IPS DF 6.9 (cell line): ENCODE results near the gene KATNB1.

Experiments used
- DNase-seq: peaks from one replicate; pipeline ENCODE4 v3.0.0-alpha.2; 2013; ENCODE audit warnings: low read depth, low spot score
- H3K27ac ChIP-seq: one replicate; pipeline ENCODE4 v1.5.1; 2013; ENCODE audit warnings: low read length, control low read depth
- H3K27me3 ChIP-seq: 2 replicates; pipeline ENCODE4 v1.6.1; 2013; ENCODE audit warnings: mild to moderate bottlenecking, low read length; ENCODE audit not compliant: control insufficient read depth, insufficient read depth
- H3K36me3 ChIP-seq: 2 replicates; pipeline ENCODE4 v1.6.1; 2013; ENCODE audit warnings: low read length; ENCODE audit not compliant: control insufficient read depth, insufficient read depth
- H3K4me1 ChIP-seq: 2 replicates; pipeline ENCODE4 v1.6.1; 2013; ENCODE audit warnings: low read length; ENCODE audit not compliant: control insufficient read depth, insufficient read depth
- H3K4me3 ChIP-seq: 2 replicates; pipeline ENCODE4 v1.5.1; 2013; ENCODE audit warnings: mild to moderate bottlenecking, low read length
- H3K9me3 ChIP-seq: 2 replicates; pipeline ENCODE4 v1.6.1; 2013; ENCODE audit warnings: low read length, inconsistent platforms; ENCODE audit not compliant: control insufficient read depth, insufficient read depth
- WGBS: extraction: QIAGEN DNeasy Blood & Tissue Kit; methylation state at CpG from one replicate; pipeline ENCODE4 v1.1.7; 2013; ENCODE audit warnings: mixed read lengths, missing lambda C conversion rate; ENCODE audit not compliant: insufficient read length, insufficient coverage; 5-methylcytosine and 5-hydroxymethylcytosine counted together

KATNB1 gene

DNA sequence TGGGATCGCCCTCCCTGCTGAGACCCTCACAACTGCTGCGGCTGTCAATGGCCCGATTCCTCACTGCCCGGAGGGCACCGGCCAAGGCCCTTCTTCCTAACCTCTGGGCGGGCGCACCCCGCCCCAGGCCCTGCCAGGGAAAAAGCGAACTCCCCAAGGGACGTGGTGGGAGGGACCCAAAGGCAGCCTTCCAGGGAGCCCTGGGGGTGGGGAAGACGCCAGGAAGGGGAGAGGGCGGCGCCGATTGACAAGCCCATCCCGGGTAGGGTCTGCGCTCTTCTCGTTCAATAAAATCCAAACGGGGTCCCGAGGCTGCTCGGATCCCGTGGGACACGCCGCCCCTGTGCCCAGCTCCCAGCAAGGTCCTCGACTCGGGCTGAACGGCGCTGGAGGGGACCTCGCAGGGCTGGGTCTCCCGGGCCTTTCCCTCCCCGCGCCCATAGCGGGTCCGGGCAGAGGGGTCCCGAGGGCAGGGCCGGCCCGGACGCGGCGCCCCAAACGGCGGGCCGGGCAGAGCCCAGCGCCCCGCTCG, 66.3 kb downstream of the KATNB1 start:
- DNase-seq = no peak
- Histone ChIP-seq H3K36me3 (no peaks in the 10 kb centered on the region), H3K27ac (no peak overlapping the region), H3K4me1 (peaks cover 18% of the 10 kb centered on the region), H3K4me3 (peak overlapping the region; percentile 28; the same call in 1 of the 2 replicates), H3K9me3 (no peaks in the 10 kb centered on the region), H3K27me3 (no peaks in the 10 kb centered on the region)
- no CpG with 5 or more reads among the region's 45 CpGs for WGBS

DNA sequence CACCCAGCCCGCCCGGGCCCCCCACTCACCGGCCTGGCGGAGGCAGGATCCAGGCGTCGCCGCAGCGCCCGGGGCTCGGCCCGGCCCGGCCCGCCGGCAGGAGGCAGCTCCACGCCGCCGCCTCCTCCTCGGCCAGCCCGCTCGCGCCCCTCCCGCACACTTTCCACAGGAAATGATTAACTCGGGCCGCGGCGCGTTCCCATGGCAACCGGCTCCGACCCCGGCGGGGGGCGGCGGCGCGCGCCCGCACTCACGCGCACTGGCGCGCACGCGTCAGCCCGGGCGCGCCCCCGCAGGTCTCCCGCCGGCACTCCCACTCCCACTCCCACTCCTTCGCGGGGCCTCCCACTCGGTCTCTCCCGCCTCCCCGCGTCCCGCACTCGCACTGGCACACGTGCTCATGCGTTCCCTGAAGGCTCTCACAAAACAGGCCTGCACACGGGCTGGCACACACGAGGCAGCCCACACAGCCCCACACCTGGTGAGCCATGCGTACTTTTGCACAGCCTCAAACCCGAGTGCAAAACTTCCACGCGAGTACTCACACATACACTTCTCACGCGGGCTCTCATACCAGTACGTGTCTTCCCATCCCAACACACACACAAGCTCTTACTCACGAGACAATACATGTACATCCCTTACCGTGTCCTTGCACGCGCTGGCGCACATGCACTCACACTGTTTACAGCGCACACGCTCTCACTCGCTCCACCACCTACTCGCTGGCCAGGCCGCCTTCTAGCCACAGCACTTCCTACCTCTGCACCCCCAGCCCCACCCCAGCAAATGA, 67.0 kb downstream of the KATNB1 start, which contains the start of gene KIFC3:
Gene KIFC3 (minus strand): TSS at position 151 of the 793 bp plus-strand sequence. CDS start 4,248 bp downstream, outside the sequence.
- no peak within 1 kb of the TSS for H3K27ac ChIP-seq

DNA sequence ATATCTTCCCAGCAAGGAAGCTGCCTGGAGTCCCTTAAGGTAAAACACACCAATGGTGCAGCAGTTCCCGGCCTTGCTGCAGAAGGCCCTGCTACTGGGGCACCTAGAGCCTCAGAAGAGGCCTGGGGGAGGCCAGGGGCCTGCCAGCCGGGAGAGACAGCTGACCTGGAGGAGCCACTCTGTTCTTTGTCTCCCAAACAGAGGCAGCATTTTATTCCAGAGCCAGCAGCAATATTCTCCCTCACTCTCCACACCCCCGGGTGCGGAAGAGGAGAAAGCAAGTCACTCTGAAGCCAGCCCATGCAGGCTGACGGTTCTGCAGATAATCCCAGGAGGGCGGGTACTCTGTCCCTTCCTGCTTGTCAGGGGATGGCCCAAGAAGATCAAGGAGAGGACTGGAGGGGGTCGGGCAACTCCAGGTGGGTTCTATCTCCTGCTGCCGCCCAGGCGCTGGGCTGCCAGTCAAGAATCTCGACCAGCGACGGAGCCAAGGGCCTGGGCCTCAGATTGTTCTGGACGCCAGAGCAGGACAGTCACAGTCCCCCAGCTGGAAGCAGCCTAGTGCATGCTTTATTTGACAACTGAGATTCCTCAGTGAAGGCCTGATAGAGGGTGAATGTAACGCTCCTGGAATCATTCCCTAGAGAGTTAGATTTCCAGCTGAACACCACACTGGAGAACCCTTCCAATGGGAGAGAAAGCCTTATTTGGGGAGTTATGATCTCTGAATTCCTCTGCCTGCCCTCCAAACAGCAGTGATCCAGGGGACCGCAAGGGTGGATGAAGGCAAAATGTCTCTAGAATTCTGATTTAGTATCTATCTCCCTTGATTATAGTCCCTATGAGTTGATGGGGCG, 67.8 kb downstream of the KATNB1 start:
- Histone ChIP-seq H3K27me3 (no peaks in the 10 kb centered on the region), H3K4me1 (peaks cover 12% of the 10 kb centered on the region), H3K4me3 (no peak overlapping the region), H3K27ac (no peak overlapping the region), H3K36me3 (no peaks in the 10 kb centered on the region), H3K9me3 (no peaks in the 10 kb centered on the region)
- WGBS = no CpG with 5 or more reads among the region's 16 CpGs
- no peak for DNase-seq

More for the DNA sequence above, 67.0 kb downstream of the KATNB1 start, which contains the start of gene KIFC3:
- no CpG with 5 or more reads among the region's 78 CpGs for WGBS
- H3K4me3 ChIP-seq = peak within 1 kb of the TSS; percentile 28; the same call in 1 of the 2 replicates
- peaks cover 15% of the 10 kb centered on the region for H3K4me1 ChIP-seq
- DNase-seq = no peak
- H3K36me3 ChIP-seq = no peaks in the 10 kb centered on the region
- H3K27me3 ChIP-seq = no peaks in the 10 kb centered on the region
- no peaks in the 10 kb centered on the region for H3K9me3 ChIP-seq

DNA sequence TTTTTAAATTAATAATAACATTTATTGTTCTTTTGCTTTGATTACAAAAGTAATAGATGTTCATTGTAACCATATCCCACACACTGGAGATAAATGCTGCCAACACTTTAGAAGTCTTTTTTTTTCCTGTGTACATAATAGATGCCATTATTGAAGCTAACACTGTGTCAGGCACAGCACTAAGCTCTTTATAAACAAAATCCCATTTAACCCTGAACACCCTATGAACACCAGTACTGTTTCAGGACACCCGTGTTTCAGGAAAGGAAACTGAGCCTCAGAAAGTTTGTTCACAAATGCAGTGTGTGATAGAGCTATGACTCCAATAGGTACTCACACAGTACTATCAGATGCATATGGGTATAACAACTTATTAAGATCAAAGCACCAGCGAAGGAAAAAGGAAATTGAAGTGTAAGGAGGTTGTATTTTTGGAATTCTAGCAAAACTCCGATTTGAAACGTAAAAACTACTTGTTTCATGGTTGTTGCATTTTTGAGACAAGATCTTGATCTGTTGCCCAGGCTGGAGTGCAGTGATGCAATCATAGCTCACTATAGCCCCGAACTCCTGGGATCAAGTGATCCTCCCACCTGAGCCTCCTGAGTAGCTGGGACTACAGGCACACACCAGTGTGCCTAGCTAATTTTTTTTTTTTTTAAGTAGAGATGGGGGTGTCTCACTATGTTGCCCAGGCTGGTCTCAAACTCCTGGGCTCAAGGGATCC, 68.7 kb downstream of the KATNB1 start:
- H3K27ac ChIP-seq = no peak overlapping the region
- peaks cover 11% of the 10 kb centered on the region for H3K4me1 ChIP-seq

DNA sequence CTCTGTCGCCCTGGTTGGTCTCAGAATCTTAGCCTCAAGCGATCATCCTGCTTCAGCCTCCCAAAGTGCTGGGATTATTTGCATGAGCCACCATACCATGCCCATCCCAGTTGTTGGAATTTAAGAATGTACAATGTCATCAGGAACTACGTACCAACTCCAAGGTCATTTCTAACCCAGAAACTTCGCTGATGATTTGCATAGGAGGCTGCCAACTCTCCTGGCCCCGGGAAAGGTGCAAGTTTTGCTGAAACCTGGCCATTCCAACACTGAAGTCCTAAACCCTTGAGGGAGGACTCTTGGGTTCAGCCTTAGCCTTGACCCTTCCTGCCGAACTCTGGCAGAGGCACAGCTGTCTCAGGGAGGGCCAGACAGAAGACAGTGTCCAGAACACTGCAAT, 69.6 kb downstream of the KATNB1 start:
- H3K4me3 ChIP-seq = no peak overlapping the region
- no CpG with 5 or more reads among the region's 6 CpGs for WGBS
- no peaks in the 10 kb centered on the region for H3K27me3 ChIP-seq
- H3K27ac ChIP-seq = no peak overlapping the region
- H3K9me3 ChIP-seq = no peaks in the 10 kb centered on the region
- no peak for DNase-seq
- no peaks in the 10 kb centered on the region for H3K36me3 ChIP-seq
- H3K4me1 ChIP-seq = peaks cover 9% of the 10 kb centered on the region

More for the DNA sequence above, 68.7 kb downstream of the KATNB1 start:
- no peaks in the 10 kb centered on the region for H3K36me3 ChIP-seq
- no CpG with 5 or more reads among the region's 5 CpGs for WGBS
- H3K9me3 ChIP-seq = no peaks in the 10 kb centered on the region
- DNase-seq = no peak
- no peaks in the 10 kb centered on the region for H3K27me3 ChIP-seq
- no peak overlapping the region for H3K4me3 ChIP-seq
